NCI-H460 (cell line): ENCODE results near the gene EEFSEC. TPM values are rescaled to one million over a fixed set of nuclear protein-coding genes. Genes with fewer than 3 reads are reported as not detected.

Experiments
- DNase-seq: peaks from one replicate; pipeline ENCODE4 v3.0.0-alpha.2; 2016; ENCODE audit warnings: low read depth; ENCODE audit errors: extremely low read depth
- total RNA-seq: library from RNA; depleted of rRNA; stranded (reverse); fragments of >200 nt; shearing (Covaris generic); gene quantifications from 2 replicates; pipeline ENCODE4 v1.2.3, GENCODE V29; 2014

EEFSEC gene
- total RNA-seq, 1 experiment from 2014 or later, result 6.2 TPM

DNA sequence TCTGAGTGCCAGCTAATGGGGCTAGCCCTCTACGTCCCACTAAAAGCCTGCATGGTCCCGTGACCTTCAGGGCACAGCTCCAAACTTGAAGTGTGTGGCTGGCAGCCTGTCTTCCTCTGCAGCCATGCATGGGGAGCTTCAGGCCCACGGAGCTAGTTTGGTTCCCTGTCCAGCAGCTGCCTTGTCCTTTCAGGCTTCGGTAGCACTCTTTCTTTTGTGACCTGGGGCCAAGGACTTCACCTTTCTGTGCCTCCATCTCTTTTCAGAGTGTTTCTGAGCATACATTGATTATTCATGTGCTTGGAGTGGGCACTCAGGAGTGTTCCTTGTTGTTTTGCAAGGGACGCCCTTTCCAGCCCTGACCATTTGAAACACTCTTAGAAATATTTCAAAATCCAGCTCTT, 158.2 kb downstream of the EEFSEC start:
- DNase-seq, result no peak

- DNase-seq, result no peak
Measured at GRCh38 chr3:128312271-128312670, 159.0 kb downstream of the EEFSEC start.

DNA sequence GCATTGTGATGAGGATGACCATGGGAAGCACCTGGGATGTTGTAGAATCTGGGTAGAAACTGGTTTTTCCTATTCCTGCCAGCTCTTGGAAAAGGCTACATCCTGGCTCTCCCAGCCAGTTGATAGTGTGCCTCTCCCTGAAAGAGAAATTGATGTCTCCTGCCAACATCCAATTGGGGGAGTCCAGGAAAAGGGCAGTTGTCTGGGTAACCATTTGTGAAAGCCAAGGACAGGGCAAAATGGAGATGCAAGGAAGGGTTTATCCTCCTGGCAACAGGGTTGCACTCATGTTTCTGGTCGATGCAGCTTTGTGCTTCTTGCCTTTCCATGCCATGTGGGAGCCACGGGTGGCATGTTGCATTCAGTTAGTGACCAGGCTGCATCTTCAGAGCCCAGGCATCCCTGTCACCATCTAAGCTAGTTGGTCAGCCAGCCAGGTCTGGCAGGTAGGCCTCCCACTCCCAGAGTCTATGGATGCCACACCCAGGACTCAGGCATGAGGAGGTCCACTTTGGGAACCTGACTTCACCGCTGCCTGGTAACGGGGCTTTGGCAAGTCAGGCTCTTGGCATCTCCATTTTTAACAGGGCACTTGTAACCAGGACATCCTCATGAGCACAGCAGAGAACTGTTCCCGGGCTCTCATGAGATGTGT, 159.9 kb downstream of the EEFSEC start:
- DNase-seq, result no peak

GRCh38 chr3:128313935-128314334, 160.7 kb downstream of the EEFSEC start:
- no peak for DNase-seq

- DNase-seq, result no peak
Measured at GRCh38 chr3:128315313-128315712, 162.0 kb downstream of the EEFSEC start.

GRCh38 chr3:128316481-128316891, 163.2 kb downstream of the EEFSEC start:
- no peak for DNase-seq

DNA sequence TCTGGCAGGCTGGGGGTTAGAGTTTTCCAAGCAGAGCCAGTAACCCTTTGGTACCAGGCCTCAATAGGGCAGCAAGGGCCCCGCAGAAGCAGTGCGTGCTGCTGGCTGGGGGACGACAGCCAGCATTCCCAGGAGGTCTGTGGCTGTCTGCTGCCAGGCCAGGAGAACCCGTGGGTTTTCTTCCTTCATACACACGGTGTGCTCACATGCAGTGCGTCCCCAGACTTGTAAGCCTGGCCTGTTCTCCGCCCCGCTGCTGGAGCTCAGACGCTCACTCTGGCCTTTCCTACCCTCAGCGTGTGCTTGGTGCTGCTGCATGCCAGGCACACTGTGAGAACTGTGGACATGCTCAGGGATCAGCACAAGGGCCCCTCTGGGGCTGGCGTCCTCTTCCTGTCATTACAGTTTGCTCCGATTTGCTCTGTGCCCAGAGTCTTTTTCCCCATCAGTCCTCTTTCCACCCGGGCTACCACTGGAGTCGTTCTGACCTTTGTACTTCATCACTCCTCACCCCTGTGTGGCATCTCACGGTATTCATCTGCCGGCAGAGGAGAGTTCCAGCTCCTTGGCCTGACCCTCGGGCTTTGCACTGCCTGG, 163.9 kb downstream of the EEFSEC start:
- DNase-seq, result no peak

GRCh38 chr3:128317698-128318231, 164.5 kb downstream of the EEFSEC start:
- no peak for DNase-seq

DNA sequence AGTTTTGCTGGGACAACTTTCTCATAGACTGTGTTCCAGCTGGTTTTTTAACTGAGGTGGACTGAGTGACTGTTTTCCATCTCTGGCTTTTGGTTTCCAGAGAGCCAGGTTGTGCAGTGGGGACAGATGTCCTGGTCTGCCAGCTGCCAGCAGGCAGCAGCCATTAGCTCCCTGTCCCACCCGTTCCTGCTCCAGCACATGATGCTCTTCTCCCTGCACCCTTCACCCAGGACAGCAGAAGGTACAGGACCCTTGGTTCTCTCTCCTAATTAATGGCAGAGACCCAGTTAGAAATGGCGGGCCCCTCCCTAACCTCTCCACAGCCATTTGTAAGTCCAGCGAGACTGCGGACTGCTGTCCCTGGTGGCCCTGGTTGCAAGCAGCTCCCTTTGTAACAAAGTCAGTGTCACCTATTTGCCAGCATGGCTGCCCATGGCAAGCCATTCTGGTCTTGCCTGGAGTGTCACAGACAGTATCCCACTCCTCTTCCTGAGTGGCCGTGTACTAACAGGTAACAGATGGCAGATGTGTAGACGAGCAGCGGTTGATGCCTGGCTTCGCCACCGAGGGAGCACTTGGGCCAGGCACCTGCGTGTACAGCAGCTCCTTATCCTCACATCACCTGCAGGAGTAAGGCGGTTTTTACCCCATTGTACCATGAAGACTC, 165.1 kb downstream of the EEFSEC start:
- DNase-seq, result no peak

GRCh38 chr3:128319107-128319506, 165.8 kb downstream of the EEFSEC start:
- DNase-seq, result no peak

- DNase-seq, result no peak
Measured at GRCh38 chr3:128319741-128320141, 166.5 kb downstream of the EEFSEC start.

DNA sequence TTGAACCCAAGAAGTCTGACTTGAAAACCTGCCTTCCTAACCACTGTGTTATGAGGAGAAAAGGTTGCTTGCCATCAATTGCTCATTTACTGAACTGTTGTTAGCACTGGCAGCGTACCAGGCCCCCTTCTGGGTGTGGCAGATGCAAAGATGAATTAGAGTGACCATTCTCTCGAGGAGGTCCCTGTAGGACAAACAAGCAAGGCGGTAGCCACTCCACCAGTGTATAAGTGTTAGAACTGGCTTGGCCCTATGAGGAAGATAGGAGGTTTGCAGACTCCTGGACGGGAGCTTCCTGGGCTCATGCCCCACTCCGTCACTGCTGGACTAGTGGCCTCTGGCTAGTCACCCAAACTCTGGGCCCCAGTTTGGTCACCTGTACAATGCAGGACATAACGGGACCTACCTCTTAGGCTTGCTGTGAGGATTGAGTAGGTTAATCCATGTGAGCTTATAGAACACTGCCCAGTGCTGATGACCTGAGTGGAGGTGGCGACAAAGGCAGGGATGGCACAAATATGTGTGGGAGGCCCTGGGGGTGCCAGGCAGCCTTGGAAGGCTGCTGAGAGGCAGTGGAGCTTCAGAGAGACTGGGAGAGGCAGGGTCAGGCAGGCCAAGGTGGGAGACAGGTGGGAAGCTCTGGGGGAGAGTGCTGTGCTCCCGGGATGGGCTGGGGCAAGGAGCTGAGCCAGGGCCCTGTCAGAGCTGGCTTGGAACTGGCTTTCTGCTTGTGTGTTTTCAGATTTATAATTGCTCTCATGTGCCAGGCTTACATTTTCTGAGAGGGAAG, 167.5 kb downstream of the EEFSEC start:
- DNase-seq, result no peak

- no peak for DNase-seq
Measured at GRCh38 chr3:128321418-128321817, 168.1 kb downstream of the EEFSEC start.

DNA sequence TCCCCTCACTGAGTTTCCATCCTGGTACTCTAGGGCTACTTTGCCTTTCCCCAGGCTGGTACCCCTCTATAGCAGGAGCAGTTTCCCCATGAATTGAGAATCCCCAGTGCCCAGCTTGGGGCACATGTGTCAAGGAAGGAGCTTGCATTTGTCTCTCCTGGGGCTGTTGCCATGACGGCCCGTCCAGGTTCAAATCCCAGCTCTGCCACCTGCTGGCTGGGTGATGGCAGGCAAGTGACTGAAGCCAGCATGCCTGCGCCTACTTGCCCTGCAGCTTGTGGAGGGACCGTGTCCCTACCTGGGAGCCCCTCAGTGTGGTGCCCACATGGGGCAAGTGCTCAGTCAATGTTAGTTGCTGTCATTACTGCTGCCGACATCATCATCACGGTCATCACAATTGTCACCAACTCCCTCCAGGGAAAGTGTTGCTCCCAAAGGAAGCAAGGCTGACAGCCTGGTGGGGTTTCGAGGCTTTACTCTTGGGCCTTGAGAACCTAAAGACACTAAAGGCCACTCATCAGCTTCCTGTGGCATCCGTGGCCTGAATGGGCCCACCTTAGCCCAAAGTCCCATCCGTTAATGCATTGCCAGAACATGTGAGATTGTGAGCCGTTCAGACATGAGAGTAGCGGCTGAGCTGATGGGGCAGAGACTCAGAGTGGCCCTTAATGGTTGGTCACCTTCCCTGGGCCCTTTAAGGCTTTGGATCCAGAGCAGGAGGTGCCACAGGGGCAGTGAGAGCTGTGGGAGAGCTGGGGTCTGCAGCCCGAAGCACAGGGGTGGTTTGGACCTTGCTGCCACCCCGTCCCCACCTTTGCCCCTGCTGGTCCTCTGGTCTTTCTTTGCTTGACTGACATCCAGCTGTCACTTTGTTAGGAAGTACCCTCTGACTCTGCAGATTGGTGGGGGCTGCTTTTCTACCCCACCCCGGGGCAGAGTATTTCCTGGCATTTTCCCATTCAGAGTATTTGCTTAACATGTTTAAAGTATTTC, 169.0 kb downstream of the EEFSEC start:
- DNase-seq, result peak; percentile 4

DNA sequence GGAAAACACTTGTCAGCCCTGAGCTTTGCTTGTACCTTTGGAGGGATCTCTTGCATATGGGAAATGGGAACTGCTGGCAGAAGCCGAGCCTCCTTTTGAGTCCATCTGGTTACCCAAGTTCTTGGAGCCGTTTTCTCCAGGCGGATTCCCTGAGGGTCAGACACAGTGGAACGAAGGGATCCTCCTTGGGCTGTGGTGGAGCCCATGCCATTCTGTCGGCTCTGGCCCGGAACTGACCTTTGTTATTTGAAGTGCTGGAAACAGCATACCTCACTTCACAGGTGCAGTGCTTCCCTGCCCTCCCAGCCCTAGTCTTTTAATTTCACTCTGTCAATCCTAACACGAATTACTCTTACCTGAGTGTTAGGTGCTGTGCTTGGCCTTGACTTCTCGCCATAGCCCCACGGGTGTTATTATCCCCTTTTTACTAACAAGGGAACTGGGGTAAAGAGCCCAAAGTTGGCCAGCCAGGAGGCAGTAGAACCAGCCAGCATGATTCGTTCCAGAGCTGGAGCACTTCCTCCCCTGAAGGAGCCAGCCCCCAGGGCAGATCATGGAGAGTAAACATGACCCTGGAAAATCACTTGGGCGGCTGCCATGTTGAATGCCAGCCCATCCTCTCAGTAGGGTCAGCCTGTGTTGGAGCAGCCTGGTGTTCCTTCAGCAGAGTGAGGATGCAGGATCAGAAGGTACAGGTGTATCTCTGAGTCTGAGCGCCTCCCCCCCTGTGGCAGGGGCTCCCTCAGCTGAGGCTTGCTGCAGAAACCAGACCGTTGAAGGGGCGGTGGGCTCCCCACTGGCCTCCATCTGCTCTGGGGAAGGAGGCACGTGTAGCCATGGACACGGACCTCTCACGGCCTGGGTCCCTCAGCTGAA, 170.2 kb downstream of the EEFSEC start:
- DNase-seq, result no peak

GRCh38 chr3:128324911-128325592, 171.8 kb downstream of the EEFSEC start:
- no peak for DNase-seq

- DNase-seq, result no peak
Measured at GRCh38 chr3:128326051-128326823, 173.0 kb downstream of the EEFSEC start.
